PFSK-1 (cell line): ENCODE measurements around the gene PDE8A.

Experiments used
- FOXP2 ChIP-seq: optimal IDR thresholded peaks from 2 replicates; pipeline ENCODE3; 2011; ENCODE audit warnings: borderline replicate concordance, control low read depth, inconsistent platforms; ENCODE audit not compliant: insufficient read depth; ENCODE audit errors: extremely low read length, extremely low read depth
- POLR2AphosphoS5 ChIP-seq: IDR thresholded peaks from 2 replicates; pipeline ENCODE4 v1.6.1; 2012; ENCODE audit warnings: low read depth, mild to moderate bottlenecking, control low read depth, low read length, moderate library complexity
- REST ChIP-seq, 2 experiments: IDR thresholded peaks; 2 replicates each; pipeline versions ENCODE4 v1.6.1 to v1.8.0; 2011 to 2012; ENCODE audit warnings: low read depth in 2 of 2, low read length in 2 of 2, control low read depth in 1 of 2, inconsistent platforms in 1 of 2, mild to moderate bottlenecking in 1 of 2, moderate library complexity in 1 of 2; ENCODE audit not compliant: insufficient read depth in 1 of 2
- SIN3A ChIP-seq: IDR thresholded peaks from 2 replicates; pipeline ENCODE4 v1.6.1; 2012; ENCODE audit warnings: mild to moderate bottlenecking, low read length, moderate library complexity, borderline replicate concordance; ENCODE audit not compliant: insufficient read depth
- TAF1 ChIP-seq: IDR thresholded peaks from 2 replicates; pipeline ENCODE4 v1.6.1; 2012; ENCODE audit warnings: low read length, control low read depth, borderline replicate concordance; ENCODE audit not compliant: insufficient read depth

The PDE8A gene

DNA sequence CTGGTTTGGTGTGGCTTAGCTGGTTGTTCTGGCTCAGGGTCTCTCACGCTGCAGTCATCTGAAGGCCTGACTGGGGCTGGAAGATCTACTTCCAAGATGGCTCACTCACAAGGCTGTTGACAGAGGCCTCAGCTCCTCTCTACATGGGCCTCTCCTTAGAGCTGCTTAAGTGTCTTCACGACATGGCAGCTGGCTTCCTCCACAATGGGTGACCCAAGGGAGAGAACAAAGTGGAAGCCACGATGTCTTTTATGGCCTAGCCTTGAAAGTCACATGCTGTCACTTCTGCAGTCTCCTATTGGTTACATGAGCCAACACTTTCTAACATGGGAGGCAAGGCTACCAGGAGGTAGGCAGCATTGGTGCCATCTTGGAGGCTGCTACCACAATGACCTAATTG is 13.4 kb upstream of the PDE8A start:
- TF ChIP-seq SIN3A, result no peak
- TF ChIP-seq TAF1, result no peak
- no peak for TF ChIP-seq FOXP2

DNA sequence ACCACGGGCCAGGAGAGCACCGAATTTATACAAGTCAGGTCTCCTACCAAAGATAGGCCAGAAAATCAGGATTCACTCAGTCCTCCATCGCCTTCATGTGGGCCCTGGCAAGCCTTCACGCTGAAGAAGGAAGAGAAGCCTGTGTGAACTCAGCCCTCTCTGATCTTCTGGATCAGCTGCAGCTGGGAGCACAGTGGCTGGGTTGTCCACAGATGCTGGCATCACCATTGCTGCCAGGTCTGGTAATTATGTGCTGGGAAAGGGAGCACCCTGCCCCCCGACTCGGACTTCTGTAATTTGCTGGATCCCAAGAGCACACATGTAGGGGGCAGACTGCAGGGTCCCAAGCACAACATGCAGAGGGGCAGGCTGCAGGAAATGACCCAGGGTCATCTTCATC is 12.4 kb upstream of the PDE8A start:
- TF ChIP-seq TAF1 (no peak), SIN3A (no peak)

GRCh38 chr15:84970843-84971242 is 10.8 kb upstream of the PDE8A start:
- no peak for TF ChIP-seq POLR2AphosphoS5
- TF ChIP-seq REST (IDR thresholded peaks at IDR 0.05; ENCODE audit: insufficient read depth in 1 of 2, low read depth in 2 of 2, low read length in 2 of 2), result no peak
- no peak for TF ChIP-seq TAF1
- no peak for TF ChIP-seq SIN3A
- no peak for TF ChIP-seq FOXP2

DNA sequence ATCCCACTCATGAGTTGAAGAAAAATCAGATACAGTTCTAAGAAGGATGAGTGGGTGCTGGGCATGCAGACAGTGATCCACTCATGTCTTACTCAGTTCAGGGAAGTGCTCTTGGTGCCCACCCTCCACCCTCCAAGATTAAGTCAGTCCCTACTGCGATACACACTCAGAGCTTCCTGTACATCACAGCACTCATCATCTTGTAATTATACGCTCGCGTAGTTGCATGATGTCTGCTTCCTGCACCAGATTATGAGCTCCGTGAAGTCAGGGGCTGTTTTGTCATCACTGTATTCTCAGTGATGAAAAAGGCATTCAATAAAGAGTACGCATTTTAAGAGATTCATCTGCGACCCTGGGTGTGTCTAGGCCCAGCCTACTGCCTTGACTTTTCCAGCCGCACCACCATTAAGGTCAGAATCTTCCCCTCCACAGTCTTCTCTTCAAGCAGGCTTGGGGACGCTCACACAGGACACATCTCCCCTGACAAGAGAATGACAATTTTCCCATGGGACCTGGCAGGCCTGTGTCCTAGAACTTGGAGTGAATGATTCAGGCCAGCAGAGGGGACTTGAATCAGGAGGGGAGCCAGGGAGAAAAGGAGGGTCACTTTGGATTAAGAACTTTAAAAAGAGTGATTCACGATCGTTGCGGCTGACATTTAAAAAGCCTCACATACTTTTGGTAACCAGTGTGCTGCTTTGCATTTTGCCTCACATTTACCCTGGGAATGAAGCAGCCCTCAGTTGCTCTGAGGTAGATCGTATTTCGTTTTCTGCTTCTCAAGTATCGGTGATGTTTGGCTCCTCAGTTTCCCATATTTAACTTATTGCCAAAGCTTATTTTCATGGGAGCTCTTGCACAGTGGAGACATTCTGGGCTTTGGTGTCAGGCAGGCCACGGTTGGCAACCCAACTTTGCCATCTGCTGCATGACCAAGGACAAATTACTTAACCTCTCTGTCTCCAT is 7.9 kb upstream of the PDE8A start:
- TF ChIP-seq POLR2AphosphoS5 (no peak), REST (IDR thresholded peaks at IDR 0.05; ENCODE audit: insufficient read depth in 1 of 2, low read depth in 2 of 2, low read length in 2 of 2) (no peak), TAF1 (no peak), SIN3A (no peak), FOXP2 (no peak)

DNA sequence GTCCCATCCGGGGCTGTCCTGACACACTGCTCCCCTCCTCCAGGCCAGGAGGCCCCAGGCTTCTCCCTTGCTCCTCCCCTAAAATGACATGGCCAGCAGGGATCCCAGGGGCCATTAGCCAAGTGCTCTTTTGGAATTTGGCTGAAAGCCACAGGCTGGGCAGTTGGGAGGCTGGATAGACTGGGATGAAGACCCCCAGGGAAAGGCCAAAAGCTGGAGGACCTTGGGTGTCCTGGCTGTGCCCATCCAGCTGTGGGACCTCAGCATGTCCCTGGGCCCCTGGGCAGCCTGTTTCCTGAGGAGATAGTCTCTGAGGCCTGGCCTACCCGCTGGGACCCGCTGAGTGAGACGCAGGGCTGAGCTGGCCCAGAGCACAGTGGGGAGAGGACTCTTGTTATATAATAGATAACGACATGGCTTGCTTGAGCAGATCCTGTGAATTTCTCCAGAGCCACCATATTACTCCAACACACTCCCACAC is 5.7 kb upstream of the PDE8A start:
- TF ChIP-seq TAF1 (no peak), POLR2AphosphoS5 (no peak), FOXP2 (no peak), SIN3A (no peak), REST (IDR thresholded peaks at IDR 0.05; ENCODE audit: insufficient read depth in 1 of 2, low read depth in 2 of 2, low read length in 2 of 2) (no peak)
